ENCODE data around the gene PRDM8. TPM values are rescaled to one million over a fixed set of nuclear protein-coding genes. Genes with fewer than 3 reads are reported as not detected.

PRDM8 gene
- total and polyA plus RNA-seq, 8 donors, result 0.14 to 1.5 (median 0.57) TPM

- Histone ChIP-seq H3K9me3 (no peaks in the 10 kb centered on the region), H3K36me3 (no peaks in the 10 kb centered on the region), H3K4me1 (peaks cover 0 to 9% (median 4%) of the 10 kb centered on the region in 3 donors), H3K27ac (no peak overlapping the region), H3K4me3 (peak overlapping the region in 1 of 4 donors; percentile 58), H3K27me3 (peaks cover 0 to 46% (median 10%) of the 10 kb centered on the region in 4 donors)
- DNase-seq (no peak), ATAC-seq (no peak), FAIRE-seq (no peak)
- no peak for TF ChIP-seq CTCF (IDR thresholded peaks at IDR 0.05)
- intact Hi-C loops (cut with DNase I), result no loop called here
- 14 to 17% methylated on average over 23 of the region's 23 CpGs for WGBS, 2 donors
Measured at GRCh38 chr4:80185787-80186548, 11.3 kb upstream of the PRDM8 start.

GRCh38 chr4:80186676-80187075 is 10.6 kb upstream of the PRDM8 start:
- no peak for ATAC-seq
- H3K9me3 ChIP-seq, result no peaks in the 10 kb centered on the region

GRCh38 chr4:80187677-80188076 is 9.6 kb upstream of the PRDM8 start:
- FAIRE-seq (no peak), DNase-seq (no peak), ATAC-seq (no peak)
- Histone ChIP-seq H3K4me1 (peaks cover 0 to 9% (median 4%) of the 10 kb centered on the region in 3 donors), H3K36me3 (no peaks in the 10 kb centered on the region), H3K4me3 (no peak overlapping the region), H3K27me3 (peaks cover 0 to 52% (median 10%) of the 10 kb centered on the region in 4 donors), H3K27ac (no peak overlapping the region), H3K9me3 (no peaks in the 10 kb centered on the region)
- no peak for TF ChIP-seq CTCF (IDR thresholded peaks at IDR 0.05)
- WGBS, 2 donors, result 54 to 62% methylated on average over 4 of the region's 4 CpGs
- intact Hi-C loops (cut with DNase I), result no loop called here

More at GRCh38 chr4:80186676-80187075, 10.6 kb upstream of the PRDM8 start:
- no peak for TF ChIP-seq CTCF (IDR thresholded peaks at IDR 0.05)
- WGBS, 2 donors, result 34 to 35% methylated on average over 5 of the region's 5 CpGs
- H3K27me3 ChIP-seq, result peaks cover 0 to 52% (median 10%) of the 10 kb centered on the region in 4 donors
- no peak overlapping the region for H3K4me3 ChIP-seq
- no peaks in the 10 kb centered on the region for H3K36me3 ChIP-seq
- intact Hi-C loops (cut with DNase I), result no loop called here
- FAIRE-seq (no peak), DNase-seq (no peak)
- no peak overlapping the region for H3K27ac ChIP-seq
- H3K4me1 ChIP-seq, result peaks cover 0 to 9% (median 4%) of the 10 kb centered on the region in 3 donors

- Histone ChIP-seq H3K27ac (no peak overlapping the region), H3K36me3 (no peaks in the 10 kb centered on the region), H3K4me1 (peaks cover 0 to 9% (median 4%) of the 10 kb centered on the region in 3 donors), H3K9me3 (no peaks in the 10 kb centered on the region), H3K27me3 (peaks cover 0 to 54% (median 10%) of the 10 kb centered on the region in 4 donors), H3K4me3 (no peak overlapping the region)
- WGBS, 2 donors, result 34 to 35% methylated on average over 11 of the region's 11 CpGs
- intact Hi-C loops (cut with DNase I), result no loop called here
- DNase-seq (no peak), FAIRE-seq (no peak), ATAC-seq (no peak)
- no peak for TF ChIP-seq CTCF (IDR thresholded peaks at IDR 0.05)
Measured at GRCh38 chr4:80188457-80188800, 8.9 kb upstream of the PRDM8 start.
